ENCODE data around the gene HLTF.

- TF ChIP-seq CTCF (IDR thresholded peaks at IDR 0.05) (no peak), EZH2 (IDR thresholded peaks at IDR 0.05; ENCODE audit: borderline replicate concordance, insufficient read depth, low read depth, low read length, poor library complexity, severe bottlenecking) (no peak)
These were observed 81.7 kb downstream of the HLTF start for GRCh38 chr3:149004622-149005021.
